K562 (cell line): ENCODE results near the gene TRDMT1. TPM values are rescaled to one million over a fixed set of nuclear protein-coding genes. Genes with fewer than 3 reads are reported as not detected.

Source experiments
- ELF2 ChIP-seq: fragments of 250-450 bp; sonication (Bioruptor Pico); IDR thresholded peaks from 2 replicates; pipeline ENCODE4 v1.5.0; 2021; ENCODE audit warnings: mild to moderate bottlenecking
- FIP1L1 ChIP-seq: fragments of 200-400 bp; formaldehyde crosslinking; IDR thresholded peaks from 2 replicates; pipeline ENCODE4 v1.6.1; 2018; ENCODE audit warnings: mild to moderate bottlenecking, low read depth, low read length; ENCODE audit not compliant: poor library complexity, severe bottlenecking
- GATAD2A ChIP-seq: fragments of 450-650 bp; IDR thresholded peaks from 2 replicates; pipeline ENCODE4 v1.6.1; 2017
- HDAC3 ChIP-seq: fragments of 450-650 bp; IDR thresholded peaks from 2 replicates; pipeline ENCODE4 v1.6.1; 2018; ENCODE audit warnings: borderline replicate concordance, mild to moderate bottlenecking, moderate library complexity; ENCODE audit not compliant: partially characterized antibody
- MCM2 ChIP-seq: fragments of 450-650 bp; IDR thresholded peaks from 2 replicates; pipeline ENCODE4 v1.6.1; 2017; ENCODE audit warnings: low read depth, mild to moderate bottlenecking
- MCM3 ChIP-seq: fragments of 450-650 bp; IDR thresholded peaks from 2 replicates; pipeline ENCODE4 v1.6.1; 2016
- MEF2D ChIP-seq: conservative IDR thresholded peaks from 2 replicates; pipeline ENCODE4 v1.6.1; 2016; ENCODE audit warnings: low read depth, missing genetic modification characterization, missing compliant biosample characterization
- NBN ChIP-seq: fragments of 450-650 bp; IDR thresholded peaks from 2 replicates; pipeline ENCODE4 v1.6.1; 2016; ENCODE audit warnings: low read depth, mild to moderate bottlenecking
- NCOA6 ChIP-seq: fragments of 450-650 bp; IDR thresholded peaks from 2 replicates; pipeline ENCODE4 v1.6.1; 2017; ENCODE audit warnings: mild to moderate bottlenecking
- NFIX ChIP-seq: fragments of 250-450 bp; sonication (Bioruptor Pico); IDR thresholded peaks from 2 replicates; pipeline ENCODE4 v1.4.0; 2020; ENCODE audit warnings: low read depth, mild to moderate bottlenecking, moderate library complexity
- SMAD1 ChIP-seq: fragments of 150-350 bp; IDR thresholded peaks from 2 replicates; pipeline ENCODE4 v1.6.1; 2014; ENCODE audit warnings: low read length, low read depth; ENCODE audit not compliant: partially characterized antibody
- ZNF431 ChIP-seq: sonication (generic); formaldehyde crosslinking; IDR thresholded peaks from 2 replicates; pipeline ENCODE4 v1.8.0; 2022; ENCODE audit warnings: mild to moderate bottlenecking, missing genetic modification reagents
- ZNF561 ChIP-seq: fragments of 450-650 bp; formaldehyde crosslinking; conservative IDR thresholded peaks from 2 replicates; pipeline ENCODE4 v1.4.0; 2020; ENCODE audit warnings: mild to moderate bottlenecking, moderate library complexity
- ZNF583 ChIP-seq: fragments of 250-450 bp; sonication (Bioruptor Pico); IDR thresholded peaks from 2 replicates; pipeline ENCODE4 v1.4.0; 2020
- ZNF707 ChIP-seq: fragments of 250-450 bp; sonication (Bioruptor Pico); conservative IDR thresholded peaks from 2 replicates; pipeline ENCODE4 v1.8.0; 2022; ENCODE audit warnings: inconsistent platforms, mild to moderate bottlenecking, moderate library complexity
- polyA plus RNA-seq, 8 experiments: library from polyadenylated mRNA; depleted of rRNA in 4 of 8; stranded (reverse) in 5 of 8; unstranded in 3 of 8; fragments of >200 nt; fragmentation: Nextera tagmentation in 2 of 8; fragmentation: Illumina TruSeq in 1 of 8; extraction: Ambion mirVana in 2 of 8; extraction: Trizol in 1 of 8; gene quantifications; 2 replicates each; pipeline versions ENCODE4 v1.2.1 to v1.2.3, GENCODE V29; 2011 to 2014; ENCODE audit warnings: inconsistent platforms in 1 of 8, missing spikeins in 1 of 8
- total RNA-seq, 7 experiments: library from RNA; depleted of rRNA in 6 of 7; stranded (reverse); fragments of >200 nt in 6 of 7; fragmentation: Illumina TruSeq in 2 of 7; extraction: Trizol in 2 of 7; gene quantifications; 2 replicates each; pipeline versions ENCODE4 v1.2.1 to v1.2.3, GENCODE V29; 2011 to 2021; ENCODE audit warnings: low replicate concordance in 1 of 7
- TF ChIP-seq, protein P1 (sequence below): sonication (generic); formaldehyde crosslinking; IDR thresholded peaks from 2 replicates; pipeline ENCODE4 v1.8.0; 2023; ENCODE audit warnings: missing genetic modification reagents, mild to moderate bottlenecking, borderline replicate concordance
- TF ChIP-seq, protein P2 (sequence below): conservative IDR thresholded peaks from 2 replicates; pipeline ENCODE4 v1.6.1; 2011; ENCODE audit warnings: low read depth, mild to moderate bottlenecking, low read length; ENCODE audit not compliant: control insufficient read depth
- TF ChIP-seq, protein P3 (sequence below), 2 experiments: fragments of 250-450 bp in 1 of 2; fragments of 450-650 bp in 1 of 2; sonication (Bioruptor Pico) in 1 of 2; IDR thresholded peaks; 2 replicates each; pipeline versions ENCODE4 v1.6.1 to v1.8.0; 2016 to 2021; ENCODE audit warnings: mild to moderate bottlenecking in 2 of 2, moderate library complexity in 2 of 2, missing compliant biosample characterization in 1 of 2, missing genetic modification characterization in 1 of 2
- TF ChIP-seq, protein P4 (sequence below): fragments of 450-650 bp; IDR thresholded peaks from 2 replicates; pipeline ENCODE4 v1.6.1; 2017; ENCODE audit warnings: mild to moderate bottlenecking, moderate library complexity

Gene TRDMT1
- total and polyA plus RNA-seq, 9 of the 15 experiments (the other 6 are each of a cell fraction or from before 2014, with no cell fraction given) = 5.4 to 12.6 (median 9.3) TPM

DNA sequence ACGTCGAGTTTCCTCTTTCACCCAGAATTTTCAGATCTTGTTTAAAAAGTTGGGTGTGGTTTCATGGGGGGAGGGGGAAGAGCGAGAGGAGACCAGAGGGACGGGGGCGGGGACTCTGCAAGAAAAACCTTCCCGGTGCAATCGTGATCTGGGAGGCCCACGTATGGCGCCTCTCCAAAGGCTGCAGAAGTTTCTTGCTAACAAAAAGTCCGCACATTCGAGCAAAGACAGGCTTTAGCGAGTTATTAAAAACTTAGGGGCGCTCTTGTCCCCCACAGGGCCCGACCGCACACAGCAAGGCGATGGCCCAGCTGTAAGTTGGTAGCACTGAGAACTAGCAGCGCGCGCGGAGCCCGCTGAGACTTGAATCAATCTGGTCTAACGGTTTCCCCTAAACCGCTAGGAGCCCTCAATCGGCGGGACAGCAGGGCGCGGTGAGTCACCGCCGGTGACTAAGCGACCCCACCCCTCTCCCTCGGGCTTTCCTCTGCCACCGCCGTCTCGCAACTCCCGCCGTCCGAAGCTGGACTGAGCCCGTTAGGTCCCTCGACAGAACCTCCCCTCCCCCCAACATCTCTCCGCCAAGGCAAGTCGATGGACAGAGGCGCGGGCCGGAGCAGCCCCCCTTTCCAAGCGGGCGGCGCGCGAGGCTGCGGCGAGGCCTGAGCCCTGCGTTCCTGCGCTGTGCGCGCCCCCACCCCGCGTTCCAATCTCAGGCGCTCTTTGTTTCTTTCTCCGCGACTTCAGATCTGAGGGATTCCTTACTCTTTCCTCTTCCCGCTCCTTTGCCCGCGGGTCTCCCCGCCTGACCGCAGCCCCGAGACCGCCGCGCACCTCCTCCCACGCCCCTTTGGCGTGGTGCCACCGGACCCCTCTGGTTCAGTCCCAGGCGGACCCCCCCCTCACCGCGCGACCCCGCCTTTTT, 26.9 kb upstream of the TRDMT1 start, which contains the start of gene VIM (continued):
- TF ChIP-seq, protein P1, sequence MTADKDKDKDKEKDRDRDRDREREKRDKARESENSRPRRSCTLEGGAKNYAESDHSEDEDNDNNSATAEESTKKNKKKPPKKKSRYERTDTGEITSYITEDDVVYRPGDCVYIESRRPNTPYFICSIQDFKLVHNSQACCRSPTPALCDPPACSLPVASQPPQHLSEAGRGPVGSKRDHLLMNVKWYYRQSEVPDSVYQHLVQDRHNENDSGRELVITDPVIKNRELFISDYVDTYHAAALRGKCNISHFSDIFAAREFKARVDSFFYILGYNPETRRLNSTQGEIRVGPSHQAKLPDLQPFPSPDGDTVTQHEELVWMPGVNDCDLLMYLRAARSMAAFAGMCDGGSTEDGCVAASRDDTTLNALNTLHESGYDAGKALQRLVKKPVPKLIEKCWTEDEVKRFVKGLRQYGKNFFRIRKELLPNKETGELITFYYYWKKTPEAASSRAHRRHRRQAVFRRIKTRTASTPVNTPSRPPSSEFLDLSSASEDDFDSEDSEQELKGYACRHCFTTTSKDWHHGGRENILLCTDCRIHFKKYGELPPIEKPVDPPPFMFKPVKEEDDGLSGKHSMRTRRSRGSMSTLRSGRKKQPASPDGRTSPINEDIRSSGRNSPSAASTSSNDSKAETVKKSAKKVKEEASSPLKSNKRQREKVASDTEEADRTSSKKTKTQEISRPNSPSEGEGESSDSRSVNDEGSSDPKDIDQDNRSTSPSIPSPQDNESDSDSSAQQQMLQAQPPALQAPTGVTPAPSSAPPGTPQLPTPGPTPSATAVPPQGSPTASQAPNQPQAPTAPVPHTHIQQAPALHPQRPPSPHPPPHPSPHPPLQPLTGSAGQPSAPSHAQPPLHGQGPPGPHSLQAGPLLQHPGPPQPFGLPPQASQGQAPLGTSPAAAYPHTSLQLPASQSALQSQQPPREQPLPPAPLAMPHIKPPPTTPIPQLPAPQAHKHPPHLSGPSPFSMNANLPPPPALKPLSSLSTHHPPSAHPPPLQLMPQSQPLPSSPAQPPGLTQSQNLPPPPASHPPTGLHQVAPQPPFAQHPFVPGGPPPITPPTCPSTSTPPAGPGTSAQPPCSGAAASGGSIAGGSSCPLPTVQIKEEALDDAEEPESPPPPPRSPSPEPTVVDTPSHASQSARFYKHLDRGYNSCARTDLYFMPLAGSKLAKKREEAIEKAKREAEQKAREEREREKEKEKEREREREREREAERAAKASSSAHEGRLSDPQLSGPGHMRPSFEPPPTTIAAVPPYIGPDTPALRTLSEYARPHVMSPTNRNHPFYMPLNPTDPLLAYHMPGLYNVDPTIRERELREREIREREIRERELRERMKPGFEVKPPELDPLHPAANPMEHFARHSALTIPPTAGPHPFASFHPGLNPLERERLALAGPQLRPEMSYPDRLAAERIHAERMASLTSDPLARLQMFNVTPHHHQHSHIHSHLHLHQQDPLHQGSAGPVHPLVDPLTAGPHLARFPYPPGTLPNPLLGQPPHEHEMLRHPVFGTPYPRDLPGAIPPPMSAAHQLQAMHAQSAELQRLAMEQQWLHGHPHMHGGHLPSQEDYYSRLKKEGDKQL (CRISPR knock-in tag) = no peak
- TF ChIP-seq ZNF583 (CRISPR knock-in tag) = no peak
- TF ChIP-seq ZNF561 (CRISPR knock-in tag) = no peak
- TF ChIP-seq, protein P2, sequence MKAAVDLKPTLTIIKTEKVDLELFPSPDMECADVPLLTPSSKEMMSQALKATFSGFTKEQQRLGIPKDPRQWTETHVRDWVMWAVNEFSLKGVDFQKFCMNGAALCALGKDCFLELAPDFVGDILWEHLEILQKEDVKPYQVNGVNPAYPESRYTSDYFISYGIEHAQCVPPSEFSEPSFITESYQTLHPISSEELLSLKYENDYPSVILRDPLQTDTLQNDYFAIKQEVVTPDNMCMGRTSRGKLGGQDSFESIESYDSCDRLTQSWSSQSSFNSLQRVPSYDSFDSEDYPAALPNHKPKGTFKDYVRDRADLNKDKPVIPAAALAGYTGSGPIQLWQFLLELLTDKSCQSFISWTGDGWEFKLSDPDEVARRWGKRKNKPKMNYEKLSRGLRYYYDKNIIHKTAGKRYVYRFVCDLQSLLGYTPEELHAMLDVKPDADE = peak; percentile 63
- TF ChIP-seq ELF2 (CRISPR knock-in tag) = no peak
- peak; percentile 39 for TF ChIP-seq SMAD1
- 0 out of 2 replicates have a peak, but pooled peaks have one; percentile 44 for TF ChIP-seq ZNF431
- no peak for TF ChIP-seq MCM2
- TF ChIP-seq, protein P3, sequence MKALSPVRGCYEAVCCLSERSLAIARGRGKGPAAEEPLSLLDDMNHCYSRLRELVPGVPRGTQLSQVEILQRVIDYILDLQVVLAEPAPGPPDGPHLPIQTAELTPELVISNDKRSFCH (CRISPR knock-in tag; IDR thresholded peaks at IDR 0.05) = no peak
- TF ChIP-seq, protein P3 (tag; IDR thresholded peaks at IDR 0.05) = peak; percentile 56; the same call in 1 of the 2 replicates
- no peak; the same call in 1 of the 2 replicates for TF ChIP-seq MEF2D (tag)
- TF ChIP-seq, protein P4, sequence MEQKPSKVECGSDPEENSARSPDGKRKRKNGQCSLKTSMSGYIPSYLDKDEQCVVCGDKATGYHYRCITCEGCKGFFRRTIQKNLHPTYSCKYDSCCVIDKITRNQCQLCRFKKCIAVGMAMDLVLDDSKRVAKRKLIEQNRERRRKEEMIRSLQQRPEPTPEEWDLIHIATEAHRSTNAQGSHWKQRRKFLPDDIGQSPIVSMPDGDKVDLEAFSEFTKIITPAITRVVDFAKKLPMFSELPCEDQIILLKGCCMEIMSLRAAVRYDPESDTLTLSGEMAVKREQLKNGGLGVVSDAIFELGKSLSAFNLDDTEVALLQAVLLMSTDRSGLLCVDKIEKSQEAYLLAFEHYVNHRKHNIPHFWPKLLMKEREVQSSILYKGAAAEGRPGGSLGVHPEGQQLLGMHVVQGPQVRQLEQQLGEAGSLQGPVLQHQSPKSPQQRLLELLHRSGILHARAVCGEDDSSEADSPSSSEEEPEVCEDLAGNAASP = no peak
- TF ChIP-seq NBN = no peak; the same call in 1 of the 2 replicates
- no peak for TF ChIP-seq ZNF707 (CRISPR knock-in tag)
- TF ChIP-seq NCOA6 = peak; percentile 98
- TF ChIP-seq GATAD2A = peak; percentile 87; the same call in 1 of the 2 replicates
- no peak for TF ChIP-seq MCM3
- TF ChIP-seq FIP1L1 = peak; percentile 72
- no peak for TF ChIP-seq NFIX (CRISPR knock-in tag)
- peak; percentile 29 for TF ChIP-seq HDAC3
